Activated CD4-positive, alpha-beta T cell treated with anti-CD3 and anti-CD28 coated beads, Interleukin-2, amount 10 ng/mL, durations not matched to agents 7 days and 5 days (primary cell): ENCODE results near the gene OR9G4. TPM values are rescaled to one million over a fixed set of nuclear protein-coding genes. Genes with fewer than 3 reads are reported as not detected.

Experiments used
- CTCF ChIA-PET: fragments of 350-600 bp; sonication (Branson Sonifier 250); formaldehyde crosslinking; loops from one replicate; lab custom pipeline; 2021; ENCODE audit warnings: antibody characterized with exemption; lab: Charles Lee
- POLR2A ChIA-PET: fragments of 350-600 bp; sonication (Branson Sonifier 250); formaldehyde crosslinking; loops from one replicate; lab custom pipeline; 2021; ENCODE audit warnings: antibody characterized with exemption; lab: Charles Lee
- DNase-seq: peaks from one replicate; pipeline ENCODE4 v3.0.0-alpha.2; 2020
- H3K27ac Mint-ChIP-seq: one replicate; pipeline ENCODE4 v1.8.0; 2021; ENCODE audit warnings: mild to moderate bottlenecking, moderate library complexity, mixed read lengths
- H3K27me3 Mint-ChIP-seq: one replicate; pipeline ENCODE4 v1.8.0; 2021; ENCODE audit warnings: mixed read lengths
- H3K36me3 Mint-ChIP-seq: one replicate; pipeline ENCODE4 v1.8.0; 2021; ENCODE audit warnings: low read depth, mixed read lengths
- H3K4me1 Mint-ChIP-seq: one replicate; pipeline ENCODE4 v1.8.0; 2021; ENCODE audit warnings: mixed read lengths
- H3K4me3 Mint-ChIP-seq: one replicate; pipeline ENCODE4 v1.8.0; 2021; ENCODE audit warnings: mild to moderate bottlenecking, moderate library complexity, mixed read lengths
- H3K9me3 Mint-ChIP-seq: one replicate; pipeline ENCODE4 v1.8.0; 2021; ENCODE audit warnings: mixed read lengths
- microRNA-seq: library from miRNA; unstranded; fragments of <30 nt; microRNA quantifications from one replicate; pipeline ENCODE4 v1.2.0, GENCODE V29; 2021; ENCODE audit warnings: borderline microRNAs expressed, borderline replicate concordance
- total RNA-seq, 2 experiments: library from RNA; stranded (reverse); gene quantifications; one replicate each; pipeline ENCODE4 v1.2.3, GENCODE V29; 2021

OR9G4 gene
- total RNA-seq, 2 experiments from 2014 or later: not detected

GRCh38 chr11:56705784-56706396 lies 42.6 kb downstream of the OR9G4 start:
- Mint-ChIP-seq H3K27me3 (no peaks in the 10 kb centered on the region), H3K36me3 (no peaks in the 10 kb centered on the region), H3K9me3 (peaks cover 7% of the 10 kb centered on the region), H3K4me1 (no peaks in the 10 kb centered on the region), H3K27ac (no peak overlapping the region), H3K4me3 (no peak overlapping the region)
- POLR2A ChIA-PET: no interaction called here
- no peak for DNase-seq
- CTCF ChIA-PET: no interaction called here

- CTCF ChIA-PET: no interaction called here
These were observed 47.5 kb downstream of the OR9G4 start for GRCh38 chr11:56700914-56701485.

GRCh38 chr11:56700242-56700913 lies 48.1 kb downstream of the OR9G4 start:
- H3K4me1 Mint-ChIP-seq: no peaks in the 10 kb centered on the region
- ChIA-PET POLR2A (no interaction called here), CTCF (no interaction called here)
- no peaks in the 10 kb centered on the region for H3K36me3 Mint-ChIP-seq
- H3K27ac Mint-ChIP-seq: no peak overlapping the region
- no peak for DNase-seq
- H3K27me3 Mint-ChIP-seq: no peaks in the 10 kb centered on the region
- H3K4me3 Mint-ChIP-seq: no peak overlapping the region
- peaks cover under 1% of the 10 kb centered on the region for H3K9me3 Mint-ChIP-seq

More at GRCh38 chr11:56700914-56701485, 47.5 kb downstream of the OR9G4 start:
- H3K4me3 Mint-ChIP-seq: no peak overlapping the region
- no peak overlapping the region for H3K27ac Mint-ChIP-seq
- H3K4me1 Mint-ChIP-seq: no peaks in the 10 kb centered on the region
- H3K9me3 Mint-ChIP-seq: peaks cover 5% of the 10 kb centered on the region
- H3K36me3 Mint-ChIP-seq: no peaks in the 10 kb centered on the region
- H3K27me3 Mint-ChIP-seq: no peaks in the 10 kb centered on the region
- POLR2A ChIA-PET: no interaction called here
- DNase-seq: no peak

- POLR2A ChIA-PET: no interaction called here
- Mint-ChIP-seq H3K4me3 (no peak within 1 kb of the TSS), H3K27ac (no peak within 1 kb of the TSS), H3K36me3 (no peaks in the 10 kb centered on the region), H3K4me1 (no peaks in the 10 kb centered on the region), H3K9me3 (no peaks in the 10 kb centered on the region), H3K27me3 (no peaks in the 10 kb centered on the region)
- CTCF ChIA-PET: no interaction called here
- DNase-seq: no peak
These were observed 49.7 kb downstream of the OR9G4 start, which contains the start of gene OR9G1 for GRCh38 chr11:56698795-56699194. Gene OR9G1, plus strand, starts transcription at chr11:56699095. Its CDS starts 1,293 bp downstream, at chr11:56700388.

- no peaks in the 10 kb centered on the region for H3K36me3 Mint-ChIP-seq
- H3K27me3 Mint-ChIP-seq: no peaks in the 10 kb centered on the region
- no peaks in the 10 kb centered on the region for H3K9me3 Mint-ChIP-seq
- ChIA-PET CTCF (no interaction called here), POLR2A (no interaction called here)
- no peak overlapping the region for H3K27ac Mint-ChIP-seq
- no peaks in the 10 kb centered on the region for H3K4me1 Mint-ChIP-seq
- no peak for DNase-seq
- H3K4me3 Mint-ChIP-seq: no peak overlapping the region
These were observed 55.1 kb downstream of the OR9G4 start for GRCh38 chr11:56693428-56693827.

Small RNA genes within 50 kb of the gene (microRNA-seq; reads per million reads assigned to microRNA genes)
- not detected for gene MIR6128

Other genes with a start within 250 kb of the OR9G4 start
- not detected for gene OR5M11, start 205.4 kb downstream of the OR9G4 start, total RNA-seq
- gene OR5M10, start 171.0 kb downstream of the OR9G4 start, total RNA-seq: not detected
- gene OR5M1, start 133.8 kb downstream of the OR9G4 start, total RNA-seq: not detected
- not detected for gene OR5AP2, start 106.3 kb downstream of the OR9G4 start, total RNA-seq
- gene OR5AR1, start 85.0 kb downstream of the OR9G4 start, total RNA-seq: not detected
- gene OR9G1, start 49.6 kb downstream of the OR9G4 start, total RNA-seq: not detected
- gene OR5AK2, start 240.2 kb upstream of the OR9G4 start, total RNA-seq: not detected